Skeletal muscle tissue (tissue), 4 donors: Measurements from ENCODE around the gene ABHD3. TPM values are rescaled to one million over a fixed set of nuclear protein-coding genes. Genes with fewer than 3 reads are reported as not detected.
"Not testable (repeated sequence)": the region's sequence is repeated elsewhere in the genome, so short reads cannot be mapped to it uniquely, and the experiment has no call there.

Source experiments
- H3K27ac ChIP-seq: one replicate; pipeline ENCODE4 v1.7.0; 2013; ENCODE audit warnings: mild to moderate bottlenecking, low read depth, low read length, inconsistent platforms
- H3K27me3 ChIP-seq, 3 donors: one replicate each; pipeline ENCODE4 v1.7.0; 2013; ENCODE audit warnings: low read length in 3 of 3; ENCODE audit not compliant: control insufficient read depth in 3 of 3, insufficient read depth in 3 of 3
- H3K36me3 ChIP-seq, 3 donors: one replicate each; pipeline ENCODE4 v1.7.0; 2013; ENCODE audit warnings: low read length in 3 of 3; ENCODE audit not compliant: control insufficient read depth in 3 of 3, insufficient read depth in 3 of 3
- H3K4me1 ChIP-seq, 3 donors: one replicate each; pipeline ENCODE4 v1.7.0; 2013; ENCODE audit warnings: low read length in 3 of 3, mild to moderate bottlenecking in 3 of 3; ENCODE audit not compliant: control insufficient read depth in 3 of 3, insufficient read depth in 3 of 3
- H3K4me3 ChIP-seq, 3 donors: one replicate each; pipeline ENCODE4 v1.7.0; 2013; ENCODE audit warnings: low read length in 3 of 3
- H3K9ac ChIP-seq, 3 donors: one replicate each; pipeline ENCODE4 v1.7.0; 2013; ENCODE audit warnings: low read length in 3 of 3, mild to moderate bottlenecking in 3 of 3, moderate library complexity in 2 of 3, low read depth in 1 of 3
- H3K9me3 ChIP-seq, 3 donors: one replicate each; pipeline ENCODE4 v1.7.0; 2013; ENCODE audit warnings: low read length in 3 of 3; ENCODE audit not compliant: control insufficient read depth in 3 of 3
- total RNA-seq: library from RNA; depleted of rRNA; stranded (reverse); fragments of >200 nt; gene quantifications from one replicate; pipeline ENCODE4 v1.2.3, GENCODE V29; 2014
- donor health status: Osteomylitis.

ABHD3 gene
- total RNA-seq, 1 donor from 2014 or later = 11.5 TPM

DNA sequence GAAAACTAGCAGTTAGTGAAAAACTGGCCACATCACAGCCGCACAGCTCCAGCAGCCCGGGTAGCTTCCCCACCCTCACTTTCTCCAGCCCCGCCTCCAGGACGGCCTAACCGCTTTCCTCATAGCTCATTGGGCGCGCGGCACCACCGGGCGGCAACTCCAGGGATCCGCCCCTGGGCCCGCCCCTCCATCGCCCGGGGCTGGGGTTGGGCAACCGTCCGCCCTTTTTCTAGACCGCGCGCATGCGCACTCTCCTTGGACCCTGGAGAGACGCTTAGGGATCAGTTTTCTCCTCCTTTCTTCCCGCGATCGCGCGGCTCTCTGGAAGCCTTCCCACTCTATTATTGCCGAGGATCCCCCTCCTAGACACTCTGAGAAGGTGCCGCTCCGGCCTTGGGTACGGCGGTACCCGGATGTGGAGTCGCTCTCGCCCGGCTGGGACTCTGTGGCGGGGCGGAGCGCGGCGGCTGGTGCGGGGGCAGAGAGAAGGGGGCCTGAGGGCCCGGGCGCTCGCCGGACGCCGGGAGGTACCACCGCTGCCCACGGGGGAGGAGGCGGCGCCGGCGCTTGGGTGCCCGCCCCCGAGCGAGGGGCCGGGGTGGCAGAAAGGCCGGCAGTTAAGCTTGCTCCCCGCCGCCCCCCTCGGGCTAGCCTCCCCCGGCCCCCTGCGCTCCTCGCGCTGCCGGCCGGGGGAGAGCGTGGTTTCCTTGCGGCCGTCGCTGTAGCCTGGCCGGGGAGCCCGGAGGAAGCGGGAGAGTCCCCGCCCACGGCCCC, 36.2 kb upstream of the ABHD3 start, which contains the start of gene MIB1:
TSS of gene MIB1 (plus strand) at position 255 of the 774 bp plus-strand sequence. CDS start 792 bp downstream, outside the sequence.
- H3K4me3 ChIP-seq = peak within 1 kb of the TSS; percentile 87 to 93 (median 92)
- no peaks in the 10 kb centered on the region for H3K27me3 ChIP-seq
- H3K9ac ChIP-seq = peak within 1 kb of the TSS; percentile 95 to 97 (median 97)
- H3K36me3 ChIP-seq = no peaks in the 10 kb centered on the region
- no peaks in the 10 kb centered on the region for H3K9me3 ChIP-seq
- peak within 1 kb of the TSS; percentile 94 for H3K27ac ChIP-seq
- peaks cover 7 to 10% (median 9%) of the 10 kb centered on the region in 3 donors for H3K4me1 ChIP-seq

DNA sequence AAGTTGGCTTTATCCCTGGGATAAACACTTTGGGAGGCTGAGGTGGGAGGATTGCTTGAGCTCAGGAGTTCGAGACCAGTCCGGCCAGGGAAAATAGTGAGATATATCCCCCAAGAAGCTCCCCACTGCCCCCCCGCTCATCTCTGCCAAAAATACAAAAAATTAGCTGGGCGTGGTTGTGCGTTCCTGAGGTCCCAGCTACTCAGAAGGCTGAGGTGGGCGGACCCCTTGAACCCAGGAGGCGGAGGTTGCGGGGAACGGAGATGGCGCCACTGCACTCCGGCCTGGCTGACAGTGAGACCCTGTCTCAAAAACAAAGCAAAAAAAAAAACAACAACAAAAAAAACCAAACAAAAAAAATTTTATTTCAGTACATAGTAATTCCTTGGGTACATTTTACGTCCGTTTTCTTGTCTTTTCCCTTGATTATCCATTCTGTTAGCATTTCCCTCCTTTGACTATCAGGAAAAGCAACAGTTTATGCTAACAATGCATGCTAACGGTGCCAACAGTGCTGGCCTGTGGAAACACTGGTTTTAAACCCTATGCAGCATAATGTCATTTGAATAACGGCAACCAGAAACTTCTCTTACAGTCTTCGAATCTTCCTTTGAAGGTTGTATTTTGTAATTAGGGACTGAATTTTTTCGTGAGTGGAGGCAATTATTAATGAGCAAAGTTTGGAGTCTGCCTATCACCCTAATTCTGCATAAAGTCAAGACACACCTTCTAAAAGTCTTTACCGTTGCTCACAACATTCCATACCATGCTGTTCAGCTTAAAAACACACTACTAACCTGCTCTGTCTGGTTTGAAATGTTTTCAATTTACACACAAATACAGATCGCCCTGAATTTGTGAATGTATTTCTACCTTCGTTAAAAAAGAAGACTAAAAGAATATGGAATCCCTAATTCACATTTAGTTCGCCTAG, 35.3 kb upstream of the ABHD3 start:
- no peaks in the 10 kb centered on the region for H3K36me3 ChIP-seq
- H3K9me3 ChIP-seq = no peaks in the 10 kb centered on the region
- no peak overlapping the region for H3K27ac ChIP-seq
- no peaks in the 10 kb centered on the region for H3K27me3 ChIP-seq
- peak overlapping the region; percentile 4 to 75 (median 50) for H3K9ac ChIP-seq
- peak overlapping the region; percentile 45 to 72 (median 66) for H3K4me3 ChIP-seq
- peaks cover 6 to 9% (median 7%) of the 10 kb centered on the region in 3 donors for H3K4me1 ChIP-seq

- not testable (repeated sequence) for H3K36me3 ChIP-seq, H3K9me3 ChIP-seq, H3K27me3 ChIP-seq, H3K9ac ChIP-seq, H3K4me1 ChIP-seq, H3K4me3 ChIP-seq, H3K27ac ChIP-seq
Observed at GRCh38 chr18:21736926-21737325, 32.4 kb upstream of the ABHD3 start.

GRCh38 chr18:21735452-21736015, 31.0 kb upstream of the ABHD3 start:
- H3K36me3 ChIP-seq = no peaks in the 10 kb centered on the region
- peaks cover 0 to 3% (median 3%) of the 10 kb centered on the region in 3 donors for H3K4me1 ChIP-seq
- H3K9me3 ChIP-seq = no peaks in the 10 kb centered on the region
- no peak overlapping the region for H3K27ac ChIP-seq
- H3K9ac ChIP-seq = no peak overlapping the region
- no peak overlapping the region for H3K4me3 ChIP-seq
- H3K27me3 ChIP-seq = no peaks in the 10 kb centered on the region

DNA sequence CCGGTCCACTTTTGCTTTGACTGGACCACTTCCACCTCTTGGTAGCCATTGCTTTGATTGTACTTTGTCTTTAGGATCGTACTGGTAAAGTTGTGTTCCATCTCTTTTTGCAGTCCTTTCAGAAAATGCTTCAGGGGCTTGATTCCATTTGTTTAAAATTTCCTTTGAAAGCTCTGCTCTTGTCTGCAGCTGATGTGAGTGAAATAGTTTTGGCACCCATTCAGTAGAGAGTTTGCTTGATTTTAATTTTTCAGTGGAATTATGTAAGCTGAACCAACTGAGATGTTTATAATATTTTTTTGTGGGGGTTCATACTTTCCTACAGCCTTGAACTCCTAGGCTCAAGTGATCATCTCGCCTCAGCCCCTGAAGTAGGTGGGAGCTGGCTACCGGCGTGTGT, 28.4 kb upstream of the ABHD3 start:
- no peaks in the 10 kb centered on the region for H3K36me3 ChIP-seq
- H3K9me3 ChIP-seq = no peaks in the 10 kb centered on the region
- no peak overlapping the region for H3K4me3 ChIP-seq
- H3K27ac ChIP-seq = no peak overlapping the region
- H3K9ac ChIP-seq = no peak overlapping the region
- H3K4me1 ChIP-seq = no peaks in the 10 kb centered on the region
- no peaks in the 10 kb centered on the region for H3K27me3 ChIP-seq

- Histone ChIP-seq H3K9me3 (no peaks in the 10 kb centered on the region), H3K4me1 (no peaks in the 10 kb centered on the region), H3K9ac (no peak overlapping the region), H3K4me3 (no peak overlapping the region), H3K36me3 (no peaks in the 10 kb centered on the region), H3K27ac (no peak overlapping the region), H3K27me3 (no peaks in the 10 kb centered on the region)
Observed at GRCh38 chr18:21727702-21728101, 23.1 kb upstream of the ABHD3 start.

- no peak overlapping the region for H3K4me3 ChIP-seq
- no peaks in the 10 kb centered on the region for H3K4me1 ChIP-seq
- no peaks in the 10 kb centered on the region for H3K9me3 ChIP-seq
- H3K36me3 ChIP-seq = no peaks in the 10 kb centered on the region
- no peaks in the 10 kb centered on the region for H3K27me3 ChIP-seq
- no peak overlapping the region for H3K9ac ChIP-seq
- H3K27ac ChIP-seq = no peak overlapping the region
Observed at GRCh38 chr18:21725201-21725600, 20.6 kb upstream of the ABHD3 start.

DNA sequence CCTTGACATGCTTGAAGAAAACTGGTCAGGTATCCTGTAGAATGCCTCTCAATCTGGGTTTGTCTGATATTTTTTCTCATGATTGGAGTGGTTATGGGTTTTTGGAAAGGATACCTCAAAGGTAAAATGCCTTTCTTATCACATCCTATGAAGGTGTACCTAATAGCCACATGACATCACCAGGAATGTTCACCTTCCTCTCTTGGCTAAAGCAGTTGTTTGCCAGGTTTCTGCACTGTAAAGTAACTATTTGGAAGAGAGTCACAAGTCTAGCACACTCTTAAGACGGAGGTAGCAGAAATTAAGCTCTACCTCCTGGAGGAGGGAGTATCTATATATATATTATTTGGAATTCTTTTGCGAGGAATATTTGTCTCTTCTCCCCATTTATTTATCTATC, 18.1 kb upstream of the ABHD3 start:
- Histone ChIP-seq H3K27me3 (no peaks in the 10 kb centered on the region), H3K36me3 (no peaks in the 10 kb centered on the region), H3K4me1 (no peaks in the 10 kb centered on the region)

DNA sequence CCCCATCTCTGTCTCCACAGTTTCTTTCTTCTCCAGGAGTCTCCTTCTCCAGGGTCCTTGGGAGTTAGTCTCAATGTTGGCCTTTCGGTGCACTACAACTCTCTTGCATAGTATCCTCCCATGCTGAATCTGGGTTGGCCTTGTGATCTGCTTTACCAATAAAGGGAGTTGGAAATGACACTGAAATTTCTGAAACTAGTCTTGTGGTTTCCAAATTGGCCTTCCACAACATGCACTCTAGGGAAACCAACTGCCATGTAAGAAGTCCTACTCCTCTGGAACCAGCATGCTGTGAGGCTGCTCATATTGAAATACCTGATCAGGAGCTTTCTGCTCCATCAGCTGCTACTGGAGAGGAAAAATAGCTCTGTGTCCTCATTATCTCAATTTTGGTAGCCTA, 9.9 kb upstream of the ABHD3 start:
- Histone ChIP-seq H3K9ac (no peak overlapping the region), H3K36me3 (no peaks in the 10 kb centered on the region), H3K4me3 (no peak overlapping the region), H3K9me3 (no peaks in the 10 kb centered on the region), H3K27me3 (no peaks in the 10 kb centered on the region), H3K4me1 (no peaks in the 10 kb centered on the region), H3K27ac (no peak overlapping the region)

More for the DNA sequence above, 18.1 kb upstream of the ABHD3 start:
- Histone ChIP-seq H3K9ac (no peak overlapping the region), H3K4me3 (no peak overlapping the region), H3K9me3 (no peaks in the 10 kb centered on the region), H3K27ac (no peak overlapping the region)
